ENCODE results near the gene TRAPPC14. TPM values are rescaled to one million over a fixed set of nuclear protein-coding genes. Genes with fewer than 3 reads are reported as not detected.
A peak's percentile ranks its signal among the peaks of the same experiment; 100 is the strongest.

The TRAPPC14 gene
- total and polyA plus RNA-seq, 3 donors from 2014 or later = 57.5 to 78.7 (median 71.8) TPM

GRCh38 chr7:100171840-100172239 lies 13.3 kb upstream of the TRAPPC14 start:
- Histone ChIP-seq H3K36me3 (ENCODE audit: low read depth, missing control alignments) (no peaks in the 10 kb centered on the region), H3K27me3 (no peaks in the 10 kb centered on the region), H3K4me1 (peaks cover 15% of the 10 kb centered on the region), H3K9me3 (no peaks in the 10 kb centered on the region), H3K4me3 (peak overlapping the region; percentile 51 to 56), H3K27ac (no peak overlapping the region)
- DNase-seq = no peak
- 39 to 48% methylated on average over 11 to 19 of the region's 22 CpGs for WGBS, 2 donors
- intact Hi-C loops (cut with DNase I; ENCODE audit: low total_unique reads) = no loop called here
- no peak for TF ChIP-seq CTCF (IDR thresholded peaks at IDR 0.05)
- no peak for TF ChIP-seq POLR2A (IDR thresholded peaks at IDR 0.05)

GRCh38 chr7:100171087-100171681 lies 12.7 kb upstream of the TRAPPC14 start:
- no peaks in the 10 kb centered on the region for H3K27me3 ChIP-seq
- H3K36me3 ChIP-seq (ENCODE audit: low read depth, missing control alignments) = no peaks in the 10 kb centered on the region
- TF ChIP-seq POLR2A (IDR thresholded peaks at IDR 0.05) = no peak
- TF ChIP-seq CTCF (IDR thresholded peaks at IDR 0.05) = no peak
- WGBS, 2 donors = 14 to 43% methylated on average over 6 to 19 of the region's 61 CpGs
- no peaks in the 10 kb centered on the region for H3K9me3 ChIP-seq
- peak overlapping the region; percentile 51 to 56 for H3K4me3 ChIP-seq
- no peak overlapping the region for H3K27ac ChIP-seq
- intact Hi-C loops (cut with DNase I; ENCODE audit: low total_unique reads) = no loop called here
- peaks cover 15% of the 10 kb centered on the region for H3K4me1 ChIP-seq
- peak; percentile 33 for DNase-seq

DNA sequence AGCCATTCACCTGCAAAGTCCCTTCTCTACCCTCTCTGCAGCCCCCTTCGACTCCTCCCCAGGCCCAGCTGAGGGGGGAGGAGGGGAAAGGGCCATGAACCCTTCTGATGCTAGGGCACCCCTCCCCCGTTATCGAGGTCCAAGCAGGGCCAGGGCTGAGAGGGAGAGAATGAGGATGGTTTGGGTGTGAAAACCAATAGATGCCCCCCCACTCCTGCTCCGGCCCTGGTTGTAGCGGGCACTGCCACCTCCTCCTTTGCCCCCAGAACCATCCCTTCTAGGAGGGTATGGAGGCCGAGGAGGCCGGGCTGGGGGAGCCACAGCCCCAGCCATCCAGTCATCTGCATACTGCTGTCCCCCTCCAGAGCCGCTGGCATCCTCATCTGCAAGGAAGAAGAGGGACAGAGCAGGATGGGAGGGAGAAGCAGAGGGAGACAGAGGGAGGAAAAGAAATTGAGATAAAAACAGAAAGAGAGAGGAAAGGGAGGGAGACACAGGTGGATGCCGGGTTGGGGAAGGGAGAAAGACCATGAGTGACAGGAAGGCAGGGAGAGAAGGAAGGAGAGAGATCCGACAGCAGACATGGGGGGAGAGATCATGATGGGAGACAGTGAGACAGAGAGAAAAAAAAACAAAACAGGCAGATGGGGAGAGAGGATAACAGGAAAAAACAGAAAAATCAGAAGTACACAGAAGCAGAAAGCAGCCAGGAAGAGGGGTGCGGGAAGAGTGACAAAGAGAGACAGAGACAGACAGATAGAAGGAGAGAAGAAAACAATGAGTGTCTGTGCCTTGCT lies 11.8 kb upstream of the TRAPPC14 start:
- WGBS, 2 donors = 64 to 69% methylated on average over 11 of the region's 11 CpGs
- Histone ChIP-seq H3K9me3 (no peaks in the 10 kb centered on the region), H3K27me3 (no peaks in the 10 kb centered on the region), H3K36me3 (ENCODE audit: low read depth, missing control alignments) (no peaks in the 10 kb centered on the region), H3K4me3 (no peak overlapping the region), H3K27ac (no peak overlapping the region), H3K4me1 (peaks cover 15% of the 10 kb centered on the region)
- no peak for DNase-seq
- TF ChIP-seq CTCF (IDR thresholded peaks at IDR 0.05) = no peak
- intact Hi-C loops (cut with DNase I; ENCODE audit: low total_unique reads) = no loop called here

GRCh38 chr7:100169147-100169850 lies 10.8 kb upstream of the TRAPPC14 start:
- Histone ChIP-seq H3K36me3 (ENCODE audit: low read depth, missing control alignments) (no peaks in the 10 kb centered on the region), H3K27me3 (no peaks in the 10 kb centered on the region), H3K27ac (peak overlapping the region in 1 of 2 donors; percentile 89), H3K4me1 (peaks cover 15% of the 10 kb centered on the region), H3K9me3 (no peaks in the 10 kb centered on the region), H3K4me3 (no peak overlapping the region)
- intact Hi-C loops (cut with DNase I; ENCODE audit: low total_unique reads) = no loop called here
- TF ChIP-seq CTCF (IDR thresholded peaks at IDR 0.05) (no peak), POLR2A (IDR thresholded peaks at IDR 0.05) (no peak)
- WGBS, 2 donors = 83% methylated on average over 11 of the region's 11 CpGs
- DNase-seq = no peak
